Esophagus (tissue), 2 donors: ENCODE data around the gene ENDOD1. TPM values are rescaled to one million over a fixed set of nuclear protein-coding genes. Genes with fewer than 3 reads are reported as not detected.

ENCODE experiments used
- H3K27ac ChIP-seq, 2 donors: one replicate each; pipeline ENCODE4 v1.5.1; 2013; ENCODE audit warnings: low read depth in 2 of 2, mild to moderate bottlenecking in 2 of 2, inconsistent platforms in 1 of 2, low read length in 1 of 2, moderate library complexity in 1 of 2
- H3K27me3 ChIP-seq, 2 donors: one replicate each; pipeline ENCODE4 v1.6.1; 2013; ENCODE audit warnings: low read length in 2 of 2, control low read depth in 1 of 2, mild to moderate bottlenecking in 1 of 2; ENCODE audit not compliant: insufficient read depth in 2 of 2, control insufficient read depth in 1 of 2
- H3K36me3 ChIP-seq, 2 donors: one replicate each; pipeline ENCODE4 v1.6.1; 2013; ENCODE audit warnings: low read length in 1 of 2; ENCODE audit not compliant: control insufficient read depth in 2 of 2, insufficient read depth in 2 of 2
- H3K4me1 ChIP-seq, 2 donors: one replicate each; pipeline ENCODE4 v1.6.1; 2013; ENCODE audit warnings: low read length in 1 of 2; ENCODE audit not compliant: control insufficient read depth in 2 of 2, insufficient read depth in 2 of 2
- H3K4me3 ChIP-seq, 2 donors: one replicate each; pipeline ENCODE4 v1.5.1; 2013; ENCODE audit warnings: low read length in 2 of 2, mild to moderate bottlenecking in 2 of 2, low read depth in 1 of 2, moderate library complexity in 1 of 2
- H3K9me3 ChIP-seq, 2 donors: one replicate each; pipeline ENCODE4 v1.6.1; 2013; ENCODE audit warnings: mild to moderate bottlenecking in 2 of 2, low read depth in 1 of 2, low read length in 1 of 2, moderate library complexity in 1 of 2; ENCODE audit not compliant: control insufficient read depth in 2 of 2, insufficient read depth in 1 of 2
- WGBS, 2 donors: extraction: QIAGEN DNeasy Blood & Tissue Kit; methylation state at CpG; one replicate each; pipeline ENCODE4 v1.1.7; 2013; 5-methylcytosine and 5-hydroxymethylcytosine counted together
- polyA plus RNA-seq, 2 donors: library from polyadenylated mRNA; stranded (reverse); fragments of 200-250 nt; gene quantifications; one replicate each; pipeline ENCODE4 v1.2.3, GENCODE V29; 2013
- donor health status: healthy with polysubstance abuse.
- donor health status: Bipolar disorder and iron deficiency.

Gene ENDOD1
- polyA plus RNA-seq, 2 donors, result 7.4 to 17.1 TPM

GRCh38 chr11:95086151-95086550 is 3.5 kb upstream of the ENDOD1 start:
- no peaks in the 10 kb centered on the region for H3K36me3 ChIP-seq
- H3K27me3 ChIP-seq, result peaks cover 0 to 2% of the 10 kb centered on the region in 2 donors
- H3K4me3 ChIP-seq, result no peak overlapping the region
- no peak overlapping the region for H3K27ac ChIP-seq
- peaks cover 0 to 2% of the 10 kb centered on the region in 2 donors for H3K4me1 ChIP-seq
- WGBS, 2 donors, result 86 to 90% methylated on average over 2 of the region's 2 CpGs
- H3K9me3 ChIP-seq, result no peaks in the 10 kb centered on the region

- Histone ChIP-seq H3K4me3 (no peak overlapping the region), H3K27me3 (peaks cover 0 to 2% of the 10 kb centered on the region in 2 donors), H3K36me3 (no peaks in the 10 kb centered on the region), H3K9me3 (no peaks in the 10 kb centered on the region), H3K27ac (no peak overlapping the region), H3K4me1 (peaks cover 0 to 3% of the 10 kb centered on the region in 2 donors)
- WGBS, 2 donors, result 98 to 100% methylated on average over 1 of the region's 1 CpG
Observed at GRCh38 chr11:95086836-95087570, 2.6 kb upstream of the ENDOD1 start.

GRCh38 chr11:95088946-95089619 is 563 bp upstream of the ENDOD1 start:
- peaks cover 0 to 11% of the 10 kb centered on the region in 2 donors for H3K4me1 ChIP-seq
- no peaks in the 10 kb centered on the region for H3K36me3 ChIP-seq
- no peaks in the 10 kb centered on the region for H3K27me3 ChIP-seq
- H3K4me3 ChIP-seq, result peak overlapping the region; percentile 69 to 73
- WGBS, 2 donors, result 7 to 12% methylated on average over 27 of the region's 27 CpGs
- H3K27ac ChIP-seq, result peak overlapping the region; percentile 97
- no peaks in the 10 kb centered on the region for H3K9me3 ChIP-seq

GRCh38 chr11:95091663-95092180 is 2.1 kb downstream of the ENDOD1 start:
- no peak overlapping the region for H3K4me3 ChIP-seq
- no peak overlapping the region for H3K27ac ChIP-seq
- H3K27me3 ChIP-seq, result no peaks in the 10 kb centered on the region
- no peaks in the 10 kb centered on the region for H3K36me3 ChIP-seq
- H3K4me1 ChIP-seq, result peaks cover 0 to 11% of the 10 kb centered on the region in 2 donors
- H3K9me3 ChIP-seq, result no peaks in the 10 kb centered on the region

- WGBS, 2 donors, result 52 to 55% methylated on average over 3 to 5 of the region's 5 CpGs
- peak overlapping the region; percentile 57 to 63 for H3K27ac ChIP-seq
- H3K4me1 ChIP-seq, result peaks cover 0 to 11% of the 10 kb centered on the region in 2 donors
- H3K9me3 ChIP-seq, result no peaks in the 10 kb centered on the region
- H3K4me3 ChIP-seq, result no peak overlapping the region
- no peaks in the 10 kb centered on the region for H3K27me3 ChIP-seq
- H3K36me3 ChIP-seq, result no peaks in the 10 kb centered on the region
Observed at GRCh38 chr11:95092549-95093324, 3.1 kb downstream of the ENDOD1 start.

GRCh38 chr11:95093548-95093947 is 3.9 kb downstream of the ENDOD1 start:
- Histone ChIP-seq H3K27me3 (no peaks in the 10 kb centered on the region), H3K36me3 (no peaks in the 10 kb centered on the region), H3K27ac (no peak overlapping the region), H3K4me3 (no peak overlapping the region), H3K4me1 (peaks cover 0 to 11% of the 10 kb centered on the region in 2 donors), H3K9me3 (no peaks in the 10 kb centered on the region)
- WGBS, 2 donors, result 91 to 94% methylated on average over 3 of the region's 3 CpGs

- 25 to 40% methylated on average over 4 of the region's 4 CpGs for WGBS, 2 donors
- Histone ChIP-seq H3K4me3 (no peak overlapping the region), H3K9me3 (no peaks in the 10 kb centered on the region), H3K27me3 (no peaks in the 10 kb centered on the region), H3K27ac (no peak overlapping the region), H3K36me3 (no peaks in the 10 kb centered on the region), H3K4me1 (peaks cover 0 to 9% of the 10 kb centered on the region in 2 donors)
Observed at GRCh38 chr11:95095858-95096587, 6.4 kb downstream of the ENDOD1 start.

- WGBS, 2 donors, result 70 to 72% methylated on average over 3 of the region's 3 CpGs
- H3K36me3 ChIP-seq, result no peaks in the 10 kb centered on the region
- no peak overlapping the region for H3K4me3 ChIP-seq
- peaks cover 0 to 6% of the 10 kb centered on the region in 2 donors for H3K4me1 ChIP-seq
- no peak overlapping the region for H3K27ac ChIP-seq
- H3K27me3 ChIP-seq, result no peaks in the 10 kb centered on the region
- H3K9me3 ChIP-seq, result no peaks in the 10 kb centered on the region
Observed at GRCh38 chr11:95097209-95097608, 7.6 kb downstream of the ENDOD1 start.

- no peaks in the 10 kb centered on the region for H3K36me3 ChIP-seq
- no peak overlapping the region for H3K4me3 ChIP-seq
- no peaks in the 10 kb centered on the region for H3K4me1 ChIP-seq
- no peak overlapping the region for H3K27ac ChIP-seq
- H3K27me3 ChIP-seq, result no peaks in the 10 kb centered on the region
- WGBS, 2 donors, result 82 to 83% methylated on average over 3 of the region's 3 CpGs
- no peaks in the 10 kb centered on the region for H3K9me3 ChIP-seq
Observed at GRCh38 chr11:95098826-95099225, 9.2 kb downstream of the ENDOD1 start.
